Measurements from ENCODE around the gene DENND1B.

DNA sequence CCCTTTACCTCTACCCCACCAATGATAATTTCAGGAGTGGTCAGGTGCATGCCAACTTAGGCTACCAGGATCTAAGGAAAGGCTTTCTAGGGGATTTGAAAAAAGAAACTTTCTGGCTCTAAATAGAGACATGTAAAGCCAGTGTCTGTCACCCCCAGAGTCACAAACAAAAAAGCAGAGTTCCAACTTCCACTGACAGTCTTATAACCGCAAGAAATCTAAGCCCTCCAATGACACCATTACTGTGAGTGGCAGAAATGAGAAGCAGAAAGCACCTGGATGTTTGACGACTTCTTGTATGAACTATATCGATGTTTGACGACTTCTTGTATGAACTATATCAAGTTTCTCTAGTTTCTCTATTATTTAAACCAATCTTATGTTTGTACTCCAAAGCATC is 6.0 kb downstream of the DENND1B start:
- TF ChIP-seq, protein P1, sequence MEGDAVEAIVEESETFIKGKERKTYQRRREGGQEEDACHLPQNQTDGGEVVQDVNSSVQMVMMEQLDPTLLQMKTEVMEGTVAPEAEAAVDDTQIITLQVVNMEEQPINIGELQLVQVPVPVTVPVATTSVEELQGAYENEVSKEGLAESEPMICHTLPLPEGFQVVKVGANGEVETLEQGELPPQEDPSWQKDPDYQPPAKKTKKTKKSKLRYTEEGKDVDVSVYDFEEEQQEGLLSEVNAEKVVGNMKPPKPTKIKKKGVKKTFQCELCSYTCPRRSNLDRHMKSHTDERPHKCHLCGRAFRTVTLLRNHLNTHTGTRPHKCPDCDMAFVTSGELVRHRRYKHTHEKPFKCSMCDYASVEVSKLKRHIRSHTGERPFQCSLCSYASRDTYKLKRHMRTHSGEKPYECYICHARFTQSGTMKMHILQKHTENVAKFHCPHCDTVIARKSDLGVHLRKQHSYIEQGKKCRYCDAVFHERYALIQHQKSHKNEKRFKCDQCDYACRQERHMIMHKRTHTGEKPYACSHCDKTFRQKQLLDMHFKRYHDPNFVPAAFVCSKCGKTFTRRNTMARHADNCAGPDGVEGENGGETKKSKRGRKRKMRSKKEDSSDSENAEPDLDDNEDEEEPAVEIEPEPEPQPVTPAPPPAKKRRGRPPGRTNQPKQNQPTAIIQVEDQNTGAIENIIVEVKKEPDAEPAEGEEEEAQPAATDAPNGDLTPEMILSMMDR (IDR thresholded peaks at IDR 0.05; ENCODE audit: poor library complexity): no peak
- no peak for TF ChIP-seq EZH2 (IDR thresholded peaks at IDR 0.05; ENCODE audit: borderline replicate concordance)
